Measurements from ENCODE around the gene ZNHIT3.
A peak's percentile ranks its signal among the peaks of the same experiment; 100 is the strongest.

ZNHIT3 gene

GRCh38 chr17:36485027-36485426, 1.5 kb upstream of the ZNHIT3 start:
- peaks cover 11% of the 10 kb centered on the region; the same call in 1 of the 2 replicates for H3K27me3 ChIP-seq (ENCODE audit: insufficient read depth, low read length)
- no peak overlapping the region; the same call in 1 of the 2 replicates for H3K4me3 ChIP-seq (ENCODE audit: low read depth, low read length)
- peaks cover 20% of the 10 kb centered on the region for H3K79me2 ChIP-seq (ENCODE audit: control insufficient read depth, insufficient read depth, low read length, unreplicated experiment)
- no peak overlapping the region for H3K27ac ChIP-seq (ENCODE audit: low read depth, low read length)
- no peaks in the 10 kb centered on the region for H3K36me3 ChIP-seq (ENCODE audit: insufficient read depth, low read length)
- no peaks in the 10 kb centered on the region for H3K4me1 ChIP-seq (ENCODE audit: control insufficient read depth, insufficient read depth, low read length, unreplicated experiment)
- no peak overlapping the region for H2AFZ ChIP-seq (ENCODE audit: low read length, unreplicated experiment)

GRCh38 chr17:36485805-36486203, 677 bp upstream of the ZNHIT3 start:
- H3K27me3 ChIP-seq (ENCODE audit: insufficient read depth, low read length), result peaks cover 9% of the 10 kb centered on the region; the same call in 1 of the 2 replicates
- no peak overlapping the region for H3K27ac ChIP-seq (ENCODE audit: low read depth, low read length)
- no peaks in the 10 kb centered on the region for H3K36me3 ChIP-seq (ENCODE audit: insufficient read depth, low read length)
- H3K79me2 ChIP-seq (ENCODE audit: control insufficient read depth, insufficient read depth, low read length, unreplicated experiment), result peaks cover 23% of the 10 kb centered on the region
- H3K4me1 ChIP-seq (ENCODE audit: control insufficient read depth, insufficient read depth, low read length, unreplicated experiment), result no peaks in the 10 kb centered on the region
- peak overlapping the region; percentile 90 for H2AFZ ChIP-seq (ENCODE audit: low read length, unreplicated experiment)
- peak overlapping the region; percentile 85 for H3K4me3 ChIP-seq (ENCODE audit: low read depth, low read length)

DNA sequence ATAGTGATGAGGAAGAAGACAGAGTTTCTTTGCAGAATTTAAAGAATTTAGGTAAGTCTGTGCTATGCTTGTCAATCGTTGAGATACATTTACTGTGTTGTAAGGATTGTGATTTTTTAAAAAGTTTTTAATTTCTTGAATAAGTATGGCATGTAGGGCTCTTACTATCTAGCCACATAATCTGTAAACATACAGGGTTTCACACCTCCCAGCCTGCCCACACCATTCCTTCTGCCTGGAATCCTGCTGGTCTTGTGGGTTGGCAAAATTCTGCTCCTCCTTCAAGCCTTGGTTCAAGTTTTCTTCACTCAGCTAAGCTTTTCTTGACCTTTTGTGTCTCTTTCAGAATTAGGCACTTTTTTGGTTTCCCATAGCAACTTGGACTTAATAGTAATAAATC, 7.5 kb downstream of the ZNHIT3 start:
- Histone ChIP-seq H2AFZ (ENCODE audit: low read length, unreplicated experiment) (no peak overlapping the region), H3K27ac (ENCODE audit: low read depth, low read length) (no peak overlapping the region), H3K4me1 (ENCODE audit: control insufficient read depth, insufficient read depth, low read length, unreplicated experiment) (no peaks in the 10 kb centered on the region), H3K79me2 (ENCODE audit: control insufficient read depth, insufficient read depth, low read length, unreplicated experiment) (peaks cover 14% of the 10 kb centered on the region), H3K36me3 (ENCODE audit: insufficient read depth, low read length) (peaks cover 22% of the 10 kb centered on the region; the same call in 1 of the 2 replicates), H3K27me3 (ENCODE audit: insufficient read depth, low read length) (no peaks in the 10 kb centered on the region), H3K4me3 (ENCODE audit: low read depth, low read length) (no peak overlapping the region)

- H3K79me2 ChIP-seq (ENCODE audit: control insufficient read depth, insufficient read depth, low read length, unreplicated experiment), result peaks cover 11% of the 10 kb centered on the region
- H3K27me3 ChIP-seq (ENCODE audit: insufficient read depth, low read length), result no peaks in the 10 kb centered on the region
- peaks cover 22% of the 10 kb centered on the region; the same call in 1 of the 2 replicates for H3K36me3 ChIP-seq (ENCODE audit: insufficient read depth, low read length)
- H3K4me3 ChIP-seq (ENCODE audit: low read depth, low read length), result no peak overlapping the region
- no peak overlapping the region for H3K27ac ChIP-seq (ENCODE audit: low read depth, low read length)
- H2AFZ ChIP-seq (ENCODE audit: low read length, unreplicated experiment), result no peak overlapping the region
- no peaks in the 10 kb centered on the region for H3K4me1 ChIP-seq (ENCODE audit: control insufficient read depth, insufficient read depth, low read length, unreplicated experiment)
Measured at GRCh38 chr17:36494674-36495073, 8.2 kb downstream of the ZNHIT3 start.

DNA sequence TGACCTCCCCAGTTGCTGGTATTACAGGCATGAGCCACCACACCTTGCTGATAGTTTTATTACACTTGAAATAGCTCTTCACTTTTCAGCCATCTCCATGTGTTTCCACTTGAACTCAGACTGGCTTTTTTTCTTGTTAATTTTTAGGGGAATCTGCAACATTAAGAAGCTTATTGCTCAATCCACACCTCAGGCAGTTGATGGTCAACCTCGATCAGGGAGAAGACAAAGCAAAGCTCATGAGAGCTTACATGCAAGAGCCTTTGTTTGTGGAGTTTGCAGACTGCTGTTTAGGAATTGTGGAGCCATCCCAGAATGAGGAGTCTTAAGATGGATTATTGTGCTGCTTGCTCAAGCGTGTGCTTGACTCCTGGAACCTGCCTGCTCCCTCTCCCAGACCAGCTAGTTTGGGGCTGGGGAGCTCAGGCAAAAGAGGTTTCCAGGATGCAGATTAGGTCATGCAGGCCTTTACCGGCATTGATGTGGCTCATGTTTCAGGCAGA, 8.6 kb downstream of the ZNHIT3 start:
- Histone ChIP-seq H3K79me2 (ENCODE audit: control insufficient read depth, insufficient read depth, low read length, unreplicated experiment) (peaks cover 11% of the 10 kb centered on the region), H3K36me3 (ENCODE audit: insufficient read depth, low read length) (peaks cover 24% of the 10 kb centered on the region; the same call in 1 of the 2 replicates), H3K4me1 (ENCODE audit: control insufficient read depth, insufficient read depth, low read length, unreplicated experiment) (no peaks in the 10 kb centered on the region), H3K27ac (ENCODE audit: low read depth, low read length) (no peak overlapping the region), H3K27me3 (ENCODE audit: insufficient read depth, low read length) (no peaks in the 10 kb centered on the region), H3K4me3 (ENCODE audit: low read depth, low read length) (no peak overlapping the region), H2AFZ (ENCODE audit: low read length, unreplicated experiment) (no peak overlapping the region)

DNA sequence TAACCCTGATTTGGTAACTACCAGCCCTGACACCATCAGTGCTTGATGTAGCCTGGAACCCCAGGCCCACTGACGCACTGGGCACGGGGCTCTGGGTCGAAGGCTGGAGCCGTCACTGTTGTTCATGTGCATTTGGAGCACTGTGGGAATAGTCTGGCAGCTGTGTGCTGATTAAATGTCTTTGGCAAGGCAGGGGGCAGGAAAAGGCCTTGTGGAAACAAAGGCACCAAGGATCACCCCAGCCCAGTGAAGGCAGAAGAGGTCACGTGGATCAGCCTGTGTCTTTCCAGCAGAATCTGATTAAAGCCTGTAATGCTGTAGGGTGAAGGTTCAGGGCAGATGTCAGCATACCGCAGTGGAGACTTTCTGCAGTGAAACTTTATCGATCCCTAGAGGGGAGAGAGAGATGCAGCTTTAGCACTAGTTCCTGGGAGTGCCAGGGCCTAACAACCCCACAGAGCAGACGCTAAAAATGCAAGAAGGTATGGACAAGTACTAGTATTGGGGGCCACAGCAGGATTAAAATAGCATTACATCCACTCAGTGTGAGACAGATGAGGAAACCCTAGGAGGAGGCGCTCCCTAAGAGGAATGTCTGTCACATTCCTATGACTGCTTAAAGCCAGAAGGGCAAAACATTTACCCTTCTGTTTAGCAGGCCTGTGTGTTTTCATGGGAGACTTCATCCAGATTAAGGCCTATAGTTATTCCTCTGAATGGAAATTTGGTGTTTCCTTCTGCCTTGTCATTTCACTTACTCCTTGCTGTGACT, 9.7 kb downstream of the ZNHIT3 start:
- no peak overlapping the region for H2AFZ ChIP-seq (ENCODE audit: low read length, unreplicated experiment)
- no peak overlapping the region for H3K4me3 ChIP-seq (ENCODE audit: low read depth, low read length)
- peaks cover 24% of the 10 kb centered on the region for H3K36me3 ChIP-seq (ENCODE audit: insufficient read depth, low read length)
- peaks cover 5% of the 10 kb centered on the region for H3K79me2 ChIP-seq (ENCODE audit: control insufficient read depth, insufficient read depth, low read length, unreplicated experiment)
- H3K27ac ChIP-seq (ENCODE audit: low read depth, low read length), result no peak overlapping the region
- no peaks in the 10 kb centered on the region for H3K4me1 ChIP-seq (ENCODE audit: control insufficient read depth, insufficient read depth, low read length, unreplicated experiment)
- no peaks in the 10 kb centered on the region for H3K27me3 ChIP-seq (ENCODE audit: insufficient read depth, low read length)

DNA sequence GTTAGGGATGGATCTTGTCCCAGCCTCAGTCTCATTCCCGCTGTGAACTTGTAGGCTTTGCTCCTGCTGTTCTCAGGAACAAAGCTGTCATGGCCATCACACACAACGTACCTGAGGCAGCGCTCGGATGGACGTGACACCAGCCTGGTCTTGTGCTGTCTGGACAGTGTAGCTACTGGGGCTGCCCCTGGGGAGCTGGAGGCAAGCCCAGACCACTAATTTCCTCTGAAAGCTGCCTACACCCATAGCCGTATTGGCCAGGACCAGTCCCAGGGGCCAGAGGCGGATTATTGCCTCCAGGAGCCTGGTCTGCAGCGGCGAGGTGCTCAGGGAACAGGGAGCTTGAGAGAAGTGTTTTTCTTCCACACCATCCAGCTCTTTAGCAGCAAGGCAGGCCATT, 11.7 kb downstream of the ZNHIT3 start:
- Histone ChIP-seq H3K27ac (ENCODE audit: low read depth, low read length) (no peak overlapping the region), H3K4me3 (ENCODE audit: low read depth, low read length) (no peak overlapping the region), H2AFZ (ENCODE audit: low read length, unreplicated experiment) (no peak overlapping the region), H3K36me3 (ENCODE audit: insufficient read depth, low read length) (peaks cover 24% of the 10 kb centered on the region), H3K4me1 (ENCODE audit: control insufficient read depth, insufficient read depth, low read length, unreplicated experiment) (no peaks in the 10 kb centered on the region), H3K27me3 (ENCODE audit: insufficient read depth, low read length) (no peaks in the 10 kb centered on the region), H3K79me2 (ENCODE audit: control insufficient read depth, insufficient read depth, low read length, unreplicated experiment) (no peaks in the 10 kb centered on the region)

DNA sequence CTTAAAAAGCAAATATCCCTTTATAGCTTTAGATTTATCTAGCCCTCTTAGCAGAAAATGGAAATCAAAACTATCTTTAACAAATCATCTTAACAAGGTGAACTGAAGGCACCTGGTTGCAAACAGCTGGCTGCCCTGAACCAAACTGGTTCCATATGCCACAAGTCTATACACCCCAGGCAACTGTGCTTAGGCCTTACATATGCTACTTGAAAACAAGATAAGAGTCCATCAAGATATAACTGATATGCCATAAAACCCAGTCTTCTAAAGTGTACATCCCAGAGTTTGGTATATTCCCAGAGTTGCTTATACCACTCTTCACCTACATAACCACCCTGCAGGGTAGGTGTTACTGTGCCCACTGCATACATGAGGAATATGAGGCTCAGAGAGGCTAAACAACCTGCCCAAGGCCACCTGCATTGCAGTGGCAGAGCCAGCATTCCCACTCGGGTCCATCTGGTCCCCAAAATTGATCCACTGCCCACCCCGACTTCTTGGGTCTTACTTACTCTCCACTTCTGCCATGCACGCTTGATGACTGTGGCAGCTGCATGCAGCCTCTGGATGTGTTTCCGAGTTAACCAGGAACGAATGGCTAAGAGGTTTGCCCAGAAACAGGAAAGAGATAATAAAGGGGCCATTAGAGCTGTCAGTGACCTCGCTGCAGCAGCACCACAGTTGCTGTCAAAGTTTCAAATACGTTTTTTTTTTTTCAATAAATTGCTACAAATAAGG, 12.2 kb downstream of the ZNHIT3 start:
- H3K36me3 ChIP-seq (ENCODE audit: insufficient read depth, low read length), result peaks cover 24% of the 10 kb centered on the region
- H3K27me3 ChIP-seq (ENCODE audit: insufficient read depth, low read length), result no peaks in the 10 kb centered on the region
- no peaks in the 10 kb centered on the region for H3K79me2 ChIP-seq (ENCODE audit: control insufficient read depth, insufficient read depth, low read length, unreplicated experiment)
- H3K4me3 ChIP-seq (ENCODE audit: low read depth, low read length), result no peak overlapping the region
- no peaks in the 10 kb centered on the region for H3K4me1 ChIP-seq (ENCODE audit: control insufficient read depth, insufficient read depth, low read length, unreplicated experiment)
- no peak overlapping the region for H2AFZ ChIP-seq (ENCODE audit: low read length, unreplicated experiment)
- no peak overlapping the region for H3K27ac ChIP-seq (ENCODE audit: low read depth, low read length)

GRCh38 chr17:36500745-36501225, 14.3 kb downstream of the ZNHIT3 start:
- peaks cover 20% of the 10 kb centered on the region for H3K36me3 ChIP-seq (ENCODE audit: insufficient read depth, low read length)
- no peak overlapping the region for H2AFZ ChIP-seq (ENCODE audit: low read length, unreplicated experiment)
- H3K4me3 ChIP-seq (ENCODE audit: low read depth, low read length), result no peak overlapping the region
- H3K27me3 ChIP-seq (ENCODE audit: insufficient read depth, low read length), result no peaks in the 10 kb centered on the region
- H3K79me2 ChIP-seq (ENCODE audit: control insufficient read depth, insufficient read depth, low read length, unreplicated experiment), result no peaks in the 10 kb centered on the region
- no peaks in the 10 kb centered on the region for H3K4me1 ChIP-seq (ENCODE audit: control insufficient read depth, insufficient read depth, low read length, unreplicated experiment)
- H3K27ac ChIP-seq (ENCODE audit: low read depth, low read length), result no peak overlapping the region

GRCh38 chr17:36501351-36501750, 14.9 kb downstream of the ZNHIT3 start:
- H3K79me2 ChIP-seq (ENCODE audit: control insufficient read depth, insufficient read depth, low read length, unreplicated experiment), result no peaks in the 10 kb centered on the region
- no peak overlapping the region for H3K4me3 ChIP-seq (ENCODE audit: low read depth, low read length)
- H3K27me3 ChIP-seq (ENCODE audit: insufficient read depth, low read length), result no peaks in the 10 kb centered on the region
- peaks cover 14% of the 10 kb centered on the region for H3K36me3 ChIP-seq (ENCODE audit: insufficient read depth, low read length)
- no peaks in the 10 kb centered on the region for H3K4me1 ChIP-seq (ENCODE audit: control insufficient read depth, insufficient read depth, low read length, unreplicated experiment)
- no peak overlapping the region for H2AFZ ChIP-seq (ENCODE audit: low read length, unreplicated experiment)
- H3K27ac ChIP-seq (ENCODE audit: low read depth, low read length), result no peak overlapping the region

All from ACC112 (cell line).